DND-41 (cell line): ENCODE results near the gene HRH1.

ENCODE experiments used
- ATAC-seq: fragments of 200-7000 bp; cut with Tn5 transposase; 3 replicates; pipeline ENCODE4 v1.9.1; 2021; ENCODE audit warnings: low read depth; ENCODE audit not compliant: insufficient read depth
- DNase-seq: peaks from one replicate; pipeline ENCODE4 v3.0.0-alpha.2; 2020
- H2AFZ ChIP-seq: 2 replicates; pipeline ENCODE4 v1.6.0; 2012; ENCODE audit warnings: low read depth, low read length
- H3K27ac ChIP-seq: 2 replicates; pipeline ENCODE4 v1.5.1; 2012; ENCODE audit warnings: low read length, inconsistent platforms
- H3K27me3 ChIP-seq: fragments of 200-600 bp; sonication (generic); 2 replicates; pipeline ENCODE4 v1.6.0; 2012; ENCODE audit warnings: low read length, mild to moderate bottlenecking, inconsistent platforms; ENCODE audit not compliant: insufficient read depth, poor library complexity
- H3K36me3 ChIP-seq: 2 replicates; pipeline ENCODE4 v1.5.1; 2012; ENCODE audit warnings: low read length, inconsistent platforms; ENCODE audit not compliant: insufficient read depth
- H3K4me1 ChIP-seq: 2 replicates; pipeline ENCODE4 v1.5.1; 2012; ENCODE audit warnings: mild to moderate bottlenecking, low read length; ENCODE audit not compliant: insufficient read depth
- H3K4me2 ChIP-seq: 2 replicates; pipeline ENCODE4 v1.6.0; 2012; ENCODE audit warnings: mild to moderate bottlenecking, moderate library complexity, low read length, inconsistent platforms; ENCODE audit not compliant: insufficient read depth
- H3K4me3 ChIP-seq, 2 experiments: fragments of 200-600 bp in 1 of 2; shearing (Covaris generic) in 1 of 2; 2 replicates each; pipeline ENCODE4 v1.5.1; 2012 to 2016; ENCODE audit warnings: inconsistent platforms in 2 of 2, low read length in 2 of 2, mild to moderate bottlenecking in 2 of 2, low read depth in 1 of 2, moderate library complexity in 1 of 2
- H3K79me2 ChIP-seq: 2 replicates; pipeline ENCODE4 v1.6.0; 2012; ENCODE audit warnings: low read length, inconsistent platforms; ENCODE audit not compliant: insufficient read depth
- H3K9ac ChIP-seq: 2 replicates; pipeline ENCODE4 v1.6.0; 2012; ENCODE audit warnings: low read depth, mild to moderate bottlenecking, inconsistent platforms, low read length, moderate library complexity
- H3K9me3 ChIP-seq: 2 replicates; pipeline ENCODE4 v1.5.1; 2012; ENCODE audit warnings: low read length, moderate library complexity, mild to moderate bottlenecking, inconsistent platforms; ENCODE audit not compliant: insufficient read depth, severe bottlenecking
- H4K20me1 ChIP-seq: 2 replicates; pipeline ENCODE4 v1.6.0; 2012; ENCODE audit warnings: low read length; ENCODE audit not compliant: insufficient read depth
- CTCF ChIP-seq: IDR thresholded peaks from 2 replicates; pipeline ENCODE4 v1.5.1; 2012; ENCODE audit warnings: borderline replicate concordance, low read length, moderate library complexity, mild to moderate bottlenecking; ENCODE audit not compliant: poor library complexity, severe bottlenecking; ENCODE audit errors: extremely low read depth
- EZH2 ChIP-seq: IDR thresholded peaks from 3 replicates; pipeline ENCODE4 v1.6.1; 2012; ENCODE audit warnings: borderline replicate concordance, low read depth, mild to moderate bottlenecking, moderate library complexity, low read length, inconsistent platforms; ENCODE audit not compliant: severe bottlenecking

HRH1 gene

GRCh38 chr3:11274566-11275142 is 120.4 kb downstream of the HRH1 start:
- no peak overlapping the region for H2AFZ ChIP-seq
- H3K9me3 ChIP-seq = peaks cover 5% of the 10 kb centered on the region
- peaks cover 24% of the 10 kb centered on the region for H3K4me1 ChIP-seq
- peak overlapping the region; percentile 71; the same call in 1 of the 2 replicates for H3K4me2 ChIP-seq
- H3K27me3 ChIP-seq = no peaks in the 10 kb centered on the region
- no peak overlapping the region for H3K4me3 ChIP-seq
- no peak overlapping the region for H3K27ac ChIP-seq
- H3K79me2 ChIP-seq = peaks cover 51% of the 10 kb centered on the region
- TF ChIP-seq CTCF = no peak
- no peak for TF ChIP-seq EZH2
- peaks cover 19% of the 10 kb centered on the region; the same call in 1 of the 2 replicates for H3K36me3 ChIP-seq
- H4K20me1 ChIP-seq = no peaks in the 10 kb centered on the region
- no peak for DNase-seq
- no peak overlapping the region for H3K9ac ChIP-seq
- ATAC-seq = no peak

GRCh38 chr3:11275926-11276325 is 121.6 kb downstream of the HRH1 start:
- Histone ChIP-seq H3K4me2 (no peak overlapping the region), H2AFZ (no peak overlapping the region), H3K27me3 (no peaks in the 10 kb centered on the region)

DNA sequence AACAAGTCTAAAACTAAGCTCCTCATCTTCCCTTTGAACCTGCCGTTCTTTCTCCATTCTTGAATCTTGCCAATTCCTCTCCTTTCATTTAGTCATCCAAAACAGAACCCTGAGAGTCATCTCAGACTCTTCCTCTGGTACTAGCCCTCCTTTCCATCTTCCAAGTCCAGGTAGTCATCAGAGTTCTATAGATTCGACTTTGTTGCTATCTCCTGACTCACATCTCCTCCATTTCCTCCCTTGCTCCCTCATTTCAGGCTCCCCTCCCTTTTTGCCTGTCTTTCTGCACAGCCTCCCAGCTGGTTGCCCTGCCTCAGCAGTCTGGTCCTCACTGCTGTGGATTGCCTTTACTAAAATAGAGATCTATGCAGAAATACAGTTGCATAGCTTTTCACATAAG is 122.6 kb downstream of the HRH1 start:
- Histone ChIP-seq H3K4me1 (peaks cover 19% of the 10 kb centered on the region), H3K4me3 (no peak overlapping the region), H3K79me2 (peaks cover 57% of the 10 kb centered on the region), H2AFZ (no peak overlapping the region), H3K27ac (no peak overlapping the region), H4K20me1 (no peaks in the 10 kb centered on the region), H3K27me3 (no peaks in the 10 kb centered on the region), H3K36me3 (peaks cover 25% of the 10 kb centered on the region; the same call in 1 of the 2 replicates), H3K9ac (no peak overlapping the region), H3K9me3 (peaks cover 5% of the 10 kb centered on the region), H3K4me2 (no peak overlapping the region)
- DNase-seq (no peak), ATAC-seq (no peak)
- TF ChIP-seq EZH2 (no peak), CTCF (no peak)

More at GRCh38 chr3:11275926-11276325, 121.6 kb downstream of the HRH1 start:
- Histone ChIP-seq H3K9me3 (peaks cover 5% of the 10 kb centered on the region), H3K36me3 (peaks cover 21% of the 10 kb centered on the region; the same call in 1 of the 2 replicates), H3K27ac (no peak overlapping the region), H3K79me2 (peaks cover 57% of the 10 kb centered on the region), H3K9ac (no peak overlapping the region), H3K4me3 (no peak overlapping the region), H4K20me1 (no peaks in the 10 kb centered on the region), H3K4me1 (peaks cover 24% of the 10 kb centered on the region)
- ATAC-seq = no peak
- TF ChIP-seq EZH2 (no peak), CTCF (no peak)
- DNase-seq = no peak
